ENCODE measurements around the gene SMURF1.
A peak's percentile ranks its signal among the peaks of the same experiment; 100 is the strongest.

SMURF1 gene

DNA sequence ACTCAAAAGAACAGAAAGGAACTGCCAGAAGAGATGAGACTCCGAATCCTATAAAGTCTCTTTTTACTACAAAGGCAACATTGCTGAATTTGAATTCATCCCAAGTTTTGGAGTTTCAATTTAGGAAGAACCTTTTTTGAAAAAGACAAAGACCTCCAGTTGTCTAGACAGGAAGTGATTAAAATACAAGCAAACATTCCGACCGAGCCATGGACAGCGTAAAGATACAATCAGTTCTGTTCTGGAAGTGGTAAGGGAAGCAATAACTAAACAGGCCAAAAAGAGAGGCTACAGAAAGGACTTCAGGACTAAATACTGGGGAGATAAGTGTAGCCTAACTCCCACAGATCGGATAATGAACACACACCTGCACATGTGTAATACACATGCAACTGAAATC lies 101.0 kb downstream of the SMURF1 start:
- DNase-seq: no peak

DNA sequence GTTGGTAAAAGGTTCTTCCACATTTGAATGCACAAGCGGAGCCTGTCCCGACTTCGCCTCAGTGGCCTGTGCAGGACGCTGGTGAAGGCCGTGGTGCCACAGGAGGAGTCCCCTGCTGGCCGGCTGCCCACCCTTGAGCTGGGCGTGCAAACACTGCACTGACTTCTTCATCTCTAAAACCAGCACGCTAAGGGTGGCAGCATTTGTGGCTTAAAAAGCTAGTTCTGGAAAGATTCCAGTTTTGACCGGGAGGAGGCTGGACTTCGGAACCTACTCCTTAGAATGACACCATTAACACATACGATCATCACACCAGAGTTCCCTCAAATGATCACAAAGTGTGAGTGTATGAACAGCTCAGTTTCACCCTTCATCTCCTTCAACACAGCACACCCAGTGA lies 102.4 kb downstream of the SMURF1 start:
- DNase-seq: no peak

DNA sequence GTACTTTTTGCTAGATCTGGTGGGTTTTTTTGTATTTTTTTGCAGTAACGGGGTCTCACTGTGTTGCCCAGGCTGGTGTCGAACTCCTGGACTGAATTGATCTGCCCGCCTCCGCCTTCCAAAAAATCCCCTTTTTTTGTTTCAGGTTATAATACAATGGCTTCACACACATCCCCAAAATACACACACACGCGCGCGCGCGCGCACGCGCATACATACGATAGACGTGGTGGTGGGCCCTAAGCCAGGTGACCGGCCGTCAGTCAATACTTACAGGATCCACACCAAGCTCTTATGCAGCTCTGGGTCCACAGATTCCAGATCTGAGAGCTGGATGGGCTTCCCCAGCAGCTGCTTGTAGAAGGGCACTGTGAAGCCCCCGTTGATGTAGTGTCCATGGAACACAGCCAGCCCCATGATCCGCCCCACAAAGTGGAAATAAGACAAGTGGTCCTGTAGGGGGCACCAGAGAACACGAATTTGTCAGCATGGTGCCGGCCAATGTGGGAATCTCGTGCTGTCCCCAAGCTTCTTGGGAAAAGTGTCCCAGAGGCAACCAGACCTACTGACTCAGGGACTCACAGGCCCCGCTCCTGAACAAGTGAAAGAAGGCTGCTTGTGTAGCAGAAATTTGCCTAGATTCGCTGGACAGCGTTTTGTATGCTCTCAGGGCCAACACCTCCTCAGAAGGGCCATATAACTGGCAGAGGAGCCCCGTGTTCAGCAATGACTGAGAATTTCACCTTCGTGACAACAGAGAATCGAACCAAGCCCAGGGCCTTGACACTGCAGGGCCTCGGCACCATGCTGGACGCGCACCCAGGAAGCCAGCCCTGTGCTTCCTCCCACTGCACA lies 103.6 kb downstream of the SMURF1 start:
- peak; percentile 82 for DNase-seq

GRCh38 chr7:99039384-99039891 lies 104.5 kb downstream of the SMURF1 start:
- no peak for DNase-seq

DNA sequence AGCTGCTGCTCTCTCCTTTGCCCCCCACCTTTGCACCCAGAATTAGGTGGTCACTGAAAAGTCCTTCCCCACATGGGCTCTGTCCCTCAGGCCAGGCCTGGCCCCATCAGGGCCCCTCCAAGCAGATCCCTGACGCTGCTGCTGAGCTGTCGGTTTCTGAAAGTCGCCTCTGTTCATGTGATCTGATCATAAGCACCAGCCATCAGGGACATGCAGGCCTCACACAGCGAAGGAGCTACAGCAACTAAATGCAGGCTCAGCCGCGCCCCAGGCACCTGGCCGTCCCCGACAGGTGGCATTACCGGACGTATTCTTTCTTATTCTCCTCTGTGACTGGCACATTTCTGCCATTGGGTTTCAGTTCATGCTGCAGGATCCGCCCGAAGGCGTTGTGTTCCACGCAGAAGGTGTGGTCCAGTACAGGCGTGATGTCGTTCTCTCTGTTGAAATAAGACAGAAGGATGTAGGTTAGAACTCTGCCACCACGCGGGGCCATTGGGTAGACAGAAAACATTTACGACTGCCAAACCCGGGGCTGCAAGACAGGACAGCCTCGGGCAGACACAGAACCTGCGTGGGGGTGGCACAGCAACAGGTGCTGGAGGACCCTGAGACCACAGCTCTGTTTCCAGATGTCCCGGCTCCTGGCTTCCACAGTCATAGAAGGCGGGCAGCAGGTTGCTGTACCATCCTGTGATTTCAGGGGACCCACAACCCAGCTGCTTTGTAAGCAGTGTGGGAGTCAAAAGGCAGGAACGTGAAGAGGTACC lies 105.6 kb downstream of the SMURF1 start:
- DNase-seq: no peak

- no peak for DNase-seq
These were observed 106.5 kb downstream of the SMURF1 start for GRCh38 chr7:99037327-99037940.

- no peak for DNase-seq
These were observed 107.3 kb downstream of the SMURF1 start for GRCh38 chr7:99036546-99037111.

GRCh38 chr7:99035723-99036545 lies 108.0 kb downstream of the SMURF1 start:
- DNase-seq: no peak

GRCh38 chr7:99034932-99035722 lies 108.8 kb downstream of the SMURF1 start:
- no peak for DNase-seq

DNA sequence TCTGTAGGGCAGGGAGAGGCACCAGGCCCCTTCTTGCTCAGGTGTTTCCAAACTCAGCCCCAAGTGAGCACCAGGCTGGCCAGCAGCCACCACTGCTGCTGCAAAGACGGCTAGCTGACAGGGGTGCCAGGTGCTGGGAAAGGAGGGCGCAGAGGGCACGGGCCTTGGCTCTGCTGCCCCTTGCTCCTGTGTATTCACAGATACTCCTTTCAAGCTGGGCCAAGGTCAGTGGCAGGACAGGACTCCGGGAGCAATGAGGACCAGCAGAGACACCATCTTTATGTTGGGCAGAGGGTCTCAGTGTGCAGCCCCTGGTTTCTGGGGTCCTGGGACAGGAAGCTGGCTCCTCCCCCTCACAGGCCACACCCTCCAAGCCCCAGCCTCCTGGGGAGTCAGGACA lies 110.1 kb downstream of the SMURF1 start:
- DNase-seq: no peak

DNA sequence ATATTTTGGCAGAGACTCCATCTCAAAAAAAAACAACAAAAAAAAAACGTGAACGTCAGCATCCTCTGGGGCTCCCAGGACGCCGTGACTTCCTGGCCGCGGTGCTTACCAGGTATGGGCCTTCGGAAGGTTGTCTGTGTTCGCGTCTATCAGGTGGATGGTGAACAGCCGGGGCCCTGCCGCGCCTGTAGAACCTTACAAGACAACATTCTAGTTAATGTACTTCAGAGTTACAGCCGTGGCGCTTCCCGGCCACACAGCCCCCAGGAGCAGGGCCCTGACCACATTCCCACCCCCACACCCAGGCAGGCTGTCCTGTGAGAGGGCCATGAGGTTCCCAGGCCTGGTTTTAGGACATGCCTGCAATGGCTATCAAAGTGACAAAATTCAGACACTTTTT lies 111.0 kb downstream of the SMURF1 start:
- no peak for DNase-seq

DNA sequence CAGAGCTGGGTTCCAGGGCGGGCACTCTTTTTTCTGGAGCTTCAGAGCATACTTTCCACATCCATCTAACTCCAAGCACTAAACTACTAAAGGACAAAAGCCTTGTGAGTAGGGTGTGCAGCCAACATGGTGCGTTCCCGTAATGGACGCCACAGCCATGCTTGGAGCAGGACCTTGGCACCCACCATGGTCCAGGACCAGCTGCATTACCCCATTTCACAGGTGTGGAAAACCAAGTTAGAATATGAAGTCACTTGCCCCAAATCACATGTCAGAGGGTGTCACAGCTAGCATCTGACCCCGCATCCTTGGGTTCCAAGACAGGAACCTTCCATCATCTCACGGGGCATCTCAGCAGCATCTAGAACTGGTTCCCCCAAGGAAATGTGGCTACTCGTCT lies 112.4 kb downstream of the SMURF1 start:
- DNase-seq: no peak

DNA sequence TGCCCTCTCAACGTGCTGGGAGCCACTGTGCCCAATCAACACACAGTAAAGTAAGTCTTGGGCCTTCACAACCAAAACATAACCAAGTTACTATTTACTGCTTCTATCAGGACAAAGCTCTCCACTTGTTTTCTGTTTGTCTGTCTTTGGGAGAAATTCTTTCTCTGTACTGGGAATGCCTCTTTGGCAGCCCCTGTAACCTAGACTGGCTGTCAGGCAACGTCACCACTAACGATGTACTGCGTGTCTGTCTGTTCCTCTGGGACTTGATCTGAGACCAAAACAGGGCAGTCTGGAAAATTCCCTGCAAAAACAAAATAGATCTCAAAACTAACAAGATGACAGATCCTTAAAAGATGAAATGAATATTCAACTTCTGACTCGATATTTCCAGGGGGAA lies 113.0 kb downstream of the SMURF1 start:
- no peak for DNase-seq

DNA sequence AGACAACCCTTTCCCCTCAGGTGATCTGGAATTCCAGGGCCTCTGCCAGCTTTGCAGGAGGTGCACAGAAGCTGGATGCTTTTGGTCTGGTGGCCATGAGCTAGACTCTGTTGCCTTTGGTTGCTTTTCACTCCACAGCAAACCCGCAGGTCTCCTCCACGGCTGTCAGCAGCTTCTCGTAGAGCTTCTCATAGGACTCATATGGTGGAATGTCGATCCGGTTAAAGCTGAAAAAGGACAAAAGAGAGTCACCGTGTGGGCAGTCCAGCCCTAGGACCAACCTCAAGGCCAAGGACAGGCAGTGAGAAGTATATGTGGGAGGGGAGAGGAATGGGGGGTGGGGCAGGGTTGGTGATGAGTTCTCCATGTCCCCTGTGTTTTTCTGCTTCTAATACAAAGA lies 113.5 kb downstream of the SMURF1 start:
- DNase-seq: no peak

DNA sequence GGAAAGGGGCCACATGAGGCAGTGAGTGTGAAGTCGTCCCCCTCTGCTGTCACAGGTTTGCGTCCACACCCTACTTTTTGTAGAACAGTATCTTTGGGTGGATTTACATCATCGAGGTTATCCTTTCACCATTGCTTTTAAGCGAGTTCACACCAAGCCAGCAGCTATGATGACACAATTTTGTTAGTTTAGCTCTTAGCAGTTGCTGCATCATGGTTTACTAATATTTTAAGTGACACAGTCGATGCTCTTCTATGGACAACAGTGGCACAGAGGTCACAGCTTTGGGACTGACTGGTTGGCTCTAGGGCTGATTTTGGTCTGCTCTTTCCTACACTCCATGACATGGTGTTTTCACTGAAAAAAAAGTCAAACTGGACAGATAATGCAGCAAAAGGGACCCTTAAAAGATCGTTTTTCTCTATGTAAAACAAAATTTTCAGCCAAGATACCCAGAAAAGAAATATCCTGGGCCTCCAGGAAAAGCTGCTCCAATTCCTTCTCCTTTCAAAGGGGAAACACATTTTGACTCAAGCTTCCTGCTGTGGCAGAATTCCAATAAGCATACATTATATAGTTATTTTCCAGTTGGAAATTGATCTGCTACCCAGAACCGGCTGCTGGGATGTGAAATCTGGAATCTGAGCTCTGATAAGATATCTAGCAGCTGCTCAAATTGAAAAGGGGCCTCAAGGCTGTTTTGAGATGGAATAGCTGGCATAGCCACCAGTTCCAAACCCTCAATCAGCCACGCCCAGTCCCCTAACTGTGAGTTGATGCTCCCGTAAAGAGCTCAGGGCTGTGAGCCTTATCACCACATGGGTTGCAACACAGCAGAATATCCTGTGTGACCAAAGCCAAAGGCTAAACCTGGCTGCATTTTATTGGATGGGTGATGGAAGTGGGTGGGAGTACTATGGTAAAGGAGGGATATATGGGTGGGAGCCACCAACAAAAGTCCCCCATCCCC lies 114.2 kb downstream of the SMURF1 start:
- DNase-seq: no peak

GRCh38 chr7:99028261-99028973 lies 115.5 kb downstream of the SMURF1 start:
- DNase-seq: no peak

DNA sequence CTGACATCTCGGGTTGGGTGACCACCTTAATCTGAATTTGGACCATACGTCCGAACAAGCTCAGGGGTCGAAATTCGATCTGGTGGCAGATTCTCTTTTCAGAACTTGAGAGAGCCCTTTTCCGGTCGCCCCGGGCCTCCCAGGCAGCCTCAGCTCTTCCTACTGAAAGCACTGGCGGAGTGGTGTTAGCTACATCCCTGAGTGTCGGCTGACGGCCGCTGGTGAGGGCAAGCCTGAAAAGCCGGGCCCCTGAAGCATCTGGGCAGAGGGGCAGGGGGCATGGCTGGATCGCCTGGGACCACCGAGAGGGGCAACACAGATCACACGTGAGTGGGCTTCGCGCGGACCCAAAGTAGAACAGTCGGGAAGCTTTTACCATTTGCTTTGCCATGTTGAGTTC lies 116.1 kb downstream of the SMURF1 start:
- DNase-seq: no peak

- no peak for DNase-seq
These were observed 116.7 kb downstream of the SMURF1 start for GRCh38 chr7:99027241-99027640.

DNA sequence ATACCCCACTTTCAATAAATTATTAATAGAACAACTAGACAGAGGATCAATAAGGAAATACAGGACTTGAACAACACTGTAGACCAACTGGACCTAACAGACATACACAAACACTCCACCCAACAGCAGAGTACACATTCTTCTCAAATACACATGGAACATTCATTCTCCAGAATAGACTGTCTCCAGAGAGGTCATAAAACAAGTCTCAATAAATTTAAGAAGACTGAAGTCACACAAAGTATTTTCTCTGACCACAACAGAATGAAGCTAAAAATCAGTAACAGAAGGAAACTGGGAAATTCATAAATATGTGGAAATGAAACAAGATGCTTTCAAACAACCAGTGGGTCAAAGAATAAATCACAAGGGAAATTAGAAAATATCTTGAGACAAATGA lies 119.8 kb downstream of the SMURF1 start:
- no peak for DNase-seq
